ENCODE results near the gene DKK2.
"Not testable (repeated sequence)": the region's sequence is repeated elsewhere in the genome, so short reads cannot be mapped to it uniquely, and the experiment has no call there.

DKK2 gene

DNA sequence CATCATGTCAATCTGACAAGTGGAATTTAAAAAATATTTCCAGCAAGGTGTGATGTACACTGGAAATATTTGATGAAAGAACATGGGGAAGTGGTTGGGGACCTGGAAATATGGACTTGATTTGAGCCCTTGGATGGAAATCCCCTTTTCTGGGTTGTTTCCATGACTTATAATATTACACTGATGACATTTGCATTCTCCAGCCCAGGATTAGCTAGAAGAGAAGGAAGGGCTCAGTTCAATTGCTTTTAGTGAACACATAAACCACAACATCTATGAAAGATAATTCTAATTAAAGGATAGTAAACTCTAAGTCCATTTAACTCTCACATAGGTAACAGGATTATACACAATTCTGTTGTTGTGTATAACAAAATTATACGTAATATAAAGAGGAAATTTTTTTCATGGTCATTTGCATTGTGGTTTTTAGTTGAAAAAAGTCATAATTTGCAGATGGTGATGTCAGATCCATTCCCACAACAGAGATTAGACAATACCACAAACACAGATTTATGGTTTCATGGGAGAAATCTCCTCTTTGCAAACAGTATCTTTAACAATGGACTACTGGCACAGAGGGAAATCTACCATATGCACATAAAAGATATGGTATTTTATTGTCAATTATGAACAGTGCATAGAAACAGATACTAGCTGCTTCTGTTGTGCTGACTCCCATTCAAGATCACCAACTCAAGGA lies 126.5 kb downstream of the DKK2 start:
- DNase-seq (ENCODE audit: low read depth in 2 of 2) = no peak

GRCh38 chr4:106908049-106908448 lies 128.1 kb downstream of the DKK2 start:
- not testable (repeated sequence) for DNase-seq (ENCODE audit: low read depth in 2 of 2)

DNA sequence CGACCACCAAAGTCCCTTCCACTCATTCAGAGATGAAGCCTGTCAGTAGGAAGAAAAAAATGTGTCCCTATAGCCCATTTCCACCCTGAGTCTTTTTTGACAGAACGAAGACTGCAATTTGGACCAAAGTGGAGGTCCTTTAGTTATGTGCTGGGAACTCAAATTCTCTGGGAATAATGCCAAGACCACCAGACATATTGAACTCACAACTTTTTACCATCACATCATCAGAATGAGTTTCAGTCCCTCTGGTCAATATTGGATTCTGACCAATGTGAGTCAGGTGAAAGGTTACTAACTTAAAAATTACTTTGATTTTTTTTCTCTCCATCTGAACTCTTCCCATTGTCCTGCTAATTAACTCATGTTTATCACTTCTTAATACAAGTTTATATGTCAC lies 128.9 kb downstream of the DKK2 start:
- no peak for DNase-seq (ENCODE audit: low read depth in 2 of 2)

DNA sequence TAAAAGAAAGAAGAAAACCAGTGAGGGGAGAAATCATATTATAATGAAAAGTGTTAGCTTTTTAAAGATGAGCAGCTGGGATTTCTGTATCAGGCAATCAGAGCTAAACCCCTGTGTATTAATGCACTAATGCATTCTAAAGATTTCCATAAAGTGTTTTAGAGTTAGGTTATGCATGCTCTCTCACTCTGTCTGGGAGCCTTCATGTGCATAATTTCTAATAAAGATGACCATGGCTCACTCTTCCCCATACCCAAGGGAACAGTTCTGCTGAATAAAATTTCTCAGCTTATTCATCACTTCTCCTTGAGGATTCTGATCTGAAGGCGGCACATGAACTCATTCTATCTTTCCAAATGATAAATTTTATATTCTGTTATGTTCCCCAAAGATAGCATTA lies 129.4 kb downstream of the DKK2 start:
- DNase-seq (ENCODE audit: low read depth in 2 of 2) = no peak

DNA sequence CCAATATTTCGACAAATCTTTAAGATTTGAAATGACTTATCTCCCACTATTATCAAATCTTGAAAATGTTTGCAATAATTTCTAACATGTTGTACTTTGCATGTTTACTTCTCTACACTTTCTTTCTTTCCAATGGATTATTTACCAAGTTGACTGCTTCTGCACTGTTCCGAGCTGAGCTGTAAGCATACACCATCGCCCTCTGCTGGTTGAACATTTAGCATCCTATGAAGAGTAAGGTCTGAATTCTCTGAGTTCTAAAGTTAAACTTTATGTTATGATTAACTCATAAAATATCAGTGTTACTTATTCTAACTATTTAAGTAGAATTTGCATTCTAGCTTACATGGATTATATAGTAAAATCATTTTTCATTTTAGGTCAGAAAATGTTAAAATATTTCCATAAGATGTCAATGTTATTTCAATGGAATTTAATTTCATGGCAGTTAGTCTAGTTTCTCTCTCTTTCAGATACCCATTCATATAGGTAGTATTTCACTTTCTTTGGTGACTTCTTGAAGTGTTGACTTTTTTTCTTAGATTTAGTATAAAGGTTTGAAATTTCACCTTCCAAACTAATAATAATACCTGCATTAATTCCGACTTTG lies 137.4 kb downstream of the DKK2 start:
- DNase-seq (ENCODE audit: low read depth in 2 of 2) = no peak

GRCh38 chr4:106893903-106894302 lies 142.2 kb downstream of the DKK2 start:
- no peak for DNase-seq (ENCODE audit: low read depth in 2 of 2)

GRCh38 chr4:106893395-106893881 lies 142.7 kb downstream of the DKK2 start:
- no peak for DNase-seq (ENCODE audit: low read depth in 2 of 2)

- no peak for DNase-seq (ENCODE audit: low read depth in 2 of 2)
Measured at GRCh38 chr4:106892786-106893185, 143.3 kb downstream of the DKK2 start.

DNA sequence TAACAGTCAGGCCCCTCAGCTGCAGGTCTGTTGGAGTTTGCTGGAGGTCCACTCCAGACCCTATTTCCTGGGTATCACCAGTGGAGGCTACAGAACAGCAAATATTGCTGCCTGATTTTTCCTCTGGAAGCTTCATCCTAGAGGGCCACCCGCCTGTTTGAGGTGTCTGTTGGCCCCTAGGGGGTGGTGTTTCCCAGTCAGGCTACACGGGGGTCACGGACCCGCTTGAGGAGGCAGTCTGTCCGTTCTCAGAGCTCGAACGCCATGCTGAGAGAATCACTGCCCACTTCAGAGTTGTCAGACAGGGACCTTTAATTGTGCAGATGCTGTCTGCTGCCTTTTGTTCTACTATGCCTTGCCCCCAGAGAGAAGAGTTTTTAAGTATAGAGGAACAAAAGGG lies 160.8 kb downstream of the DKK2 start:
- DNase-seq (ENCODE audit: low read depth in 2 of 2) = no peak

All from stimulated activated CD4-positive, alpha-beta T cell treated with anti-CD3 and anti-CD28 coated beads, Interleukin-1b, Interleukin-23, amount 100 ng/mL, for 1 hour (primary cell).